Peyer's patch (tissue), 4 donors: ENCODE data around the gene FLOT1. TPM values are rescaled to one million over a fixed set of nuclear protein-coding genes. Genes with fewer than 3 reads are reported as not detected.

Source experiments
- DNase-seq, 3 donors: peaks; one replicate each; pipeline ENCODE4 v3.0.0-alpha.2; 2017 to 2019
- H3K27ac ChIP-seq, 4 donors: fragments of 200-600 bp; sonication (generic); one replicate each; pipeline ENCODE4 v1.5.1; 2016 to 2019
- H3K27me3 ChIP-seq, 2 donors: fragments of 200-600 bp; sonication (generic); one replicate each; pipeline ENCODE4 v1.5.1; 2019
- H3K36me3 ChIP-seq, 3 donors: fragments of 200-600 bp; sonication (generic); one replicate each; pipeline ENCODE4 v1.5.1; 2016 to 2019
- H3K4me1 ChIP-seq, 4 donors: fragments of 200-600 bp; sonication (generic); one replicate each; pipeline ENCODE4 v1.5.1; 2016 to 2019
- H3K4me3 ChIP-seq, 4 donors: fragments of 200-600 bp; sonication (generic); 1 replicate in 3 of 4; 2 replicates in 1 of 4; pipeline ENCODE4 v1.5.1; 2016 to 2019; ENCODE audit warnings: mild to moderate bottlenecking in 1 of 4
- H3K9me3 ChIP-seq, 4 donors: fragments of 200-600 bp; sonication (generic); one replicate each; pipeline ENCODE4 v1.5.1; 2016 to 2019; ENCODE audit warnings: mild to moderate bottlenecking in 1 of 4
- POLR2A ChIP-seq, 2 donors: fragments of 450-650 bp; IDR thresholded peaks; one replicate each; pipeline ENCODE4 v1.5.1; 2017; ENCODE audit warnings: antibody characterized with exemption in 2 of 2, mild to moderate bottlenecking in 2 of 2, moderate library complexity in 2 of 2
- total RNA-seq, 4 donors: library from RNA; depleted of rRNA; stranded (reverse); fragments of >200 nt; gene quantifications; one replicate each; pipeline ENCODE4 v1.1.0, GENCODE V29; 2016
- TF ChIP-seq, protein P1 (sequence below), 6 experiments: fragments of 450-650 bp in 4 of 6; fragments of 200-600 bp in 2 of 6; sonication (generic) in 1 of 6; IDR thresholded peaks; one replicate each; pipeline ENCODE4 v1.5.1; 2017 to 2019; ENCODE audit warnings: antibody characterized with exemption in 6 of 6, mild to moderate bottlenecking in 3 of 6, moderate library complexity in 1 of 6

Gene FLOT1
- total RNA-seq, 4 donors from 2014 or later, result 74.1 to 151 (median 100) TPM

DNA sequence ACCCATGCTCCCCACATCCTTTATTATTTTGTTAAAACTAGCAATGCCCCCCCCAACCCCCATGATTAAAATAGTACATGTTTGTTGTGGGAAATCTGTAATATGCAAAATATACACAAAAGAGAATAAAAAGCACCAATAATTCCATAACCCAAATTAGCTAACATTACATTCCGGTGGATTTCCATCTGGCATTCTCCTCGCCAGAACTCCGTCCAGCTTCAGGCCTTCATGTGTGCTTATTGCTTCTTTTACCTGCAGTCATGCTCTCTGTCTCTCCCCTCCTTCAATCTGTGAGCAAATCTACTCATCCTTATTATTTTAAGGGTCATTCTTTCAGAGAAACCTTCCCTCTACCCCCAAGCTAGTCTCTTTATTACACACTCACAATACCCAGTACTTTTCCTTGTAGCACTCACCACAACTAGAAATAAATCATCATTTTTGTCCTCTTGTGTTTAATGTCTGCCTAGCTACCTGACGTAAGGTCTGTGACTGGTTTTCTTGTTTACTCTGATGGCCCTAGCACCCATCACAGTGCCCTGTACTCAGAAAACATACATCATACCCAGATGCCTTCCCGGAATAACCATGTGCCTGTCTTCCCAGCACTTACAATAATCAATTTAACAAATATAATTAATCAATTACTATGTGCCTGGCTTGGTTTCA lies 27.5 kb upstream of the FLOT1 start:
- peaks cover 0 to 17% (median 0%) of the 10 kb centered on the region in 4 donors for H3K4me1 ChIP-seq
- no peaks in the 10 kb centered on the region for H3K27me3 ChIP-seq
- H3K9me3 ChIP-seq, result no peaks in the 10 kb centered on the region
- TF ChIP-seq POLR2A (IDR thresholded peaks at IDR 0.05), result no peak
- TF ChIP-seq, protein P1, sequence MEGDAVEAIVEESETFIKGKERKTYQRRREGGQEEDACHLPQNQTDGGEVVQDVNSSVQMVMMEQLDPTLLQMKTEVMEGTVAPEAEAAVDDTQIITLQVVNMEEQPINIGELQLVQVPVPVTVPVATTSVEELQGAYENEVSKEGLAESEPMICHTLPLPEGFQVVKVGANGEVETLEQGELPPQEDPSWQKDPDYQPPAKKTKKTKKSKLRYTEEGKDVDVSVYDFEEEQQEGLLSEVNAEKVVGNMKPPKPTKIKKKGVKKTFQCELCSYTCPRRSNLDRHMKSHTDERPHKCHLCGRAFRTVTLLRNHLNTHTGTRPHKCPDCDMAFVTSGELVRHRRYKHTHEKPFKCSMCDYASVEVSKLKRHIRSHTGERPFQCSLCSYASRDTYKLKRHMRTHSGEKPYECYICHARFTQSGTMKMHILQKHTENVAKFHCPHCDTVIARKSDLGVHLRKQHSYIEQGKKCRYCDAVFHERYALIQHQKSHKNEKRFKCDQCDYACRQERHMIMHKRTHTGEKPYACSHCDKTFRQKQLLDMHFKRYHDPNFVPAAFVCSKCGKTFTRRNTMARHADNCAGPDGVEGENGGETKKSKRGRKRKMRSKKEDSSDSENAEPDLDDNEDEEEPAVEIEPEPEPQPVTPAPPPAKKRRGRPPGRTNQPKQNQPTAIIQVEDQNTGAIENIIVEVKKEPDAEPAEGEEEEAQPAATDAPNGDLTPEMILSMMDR (IDR thresholded peaks at IDR 0.05), result no peak
- H3K27ac ChIP-seq, result peak overlapping the region in 2 of 4 donors; percentile 38 to 76
- no peak overlapping the region for H3K4me3 ChIP-seq
- no peaks in the 10 kb centered on the region for H3K36me3 ChIP-seq
- DNase-seq, result no peak

DNA sequence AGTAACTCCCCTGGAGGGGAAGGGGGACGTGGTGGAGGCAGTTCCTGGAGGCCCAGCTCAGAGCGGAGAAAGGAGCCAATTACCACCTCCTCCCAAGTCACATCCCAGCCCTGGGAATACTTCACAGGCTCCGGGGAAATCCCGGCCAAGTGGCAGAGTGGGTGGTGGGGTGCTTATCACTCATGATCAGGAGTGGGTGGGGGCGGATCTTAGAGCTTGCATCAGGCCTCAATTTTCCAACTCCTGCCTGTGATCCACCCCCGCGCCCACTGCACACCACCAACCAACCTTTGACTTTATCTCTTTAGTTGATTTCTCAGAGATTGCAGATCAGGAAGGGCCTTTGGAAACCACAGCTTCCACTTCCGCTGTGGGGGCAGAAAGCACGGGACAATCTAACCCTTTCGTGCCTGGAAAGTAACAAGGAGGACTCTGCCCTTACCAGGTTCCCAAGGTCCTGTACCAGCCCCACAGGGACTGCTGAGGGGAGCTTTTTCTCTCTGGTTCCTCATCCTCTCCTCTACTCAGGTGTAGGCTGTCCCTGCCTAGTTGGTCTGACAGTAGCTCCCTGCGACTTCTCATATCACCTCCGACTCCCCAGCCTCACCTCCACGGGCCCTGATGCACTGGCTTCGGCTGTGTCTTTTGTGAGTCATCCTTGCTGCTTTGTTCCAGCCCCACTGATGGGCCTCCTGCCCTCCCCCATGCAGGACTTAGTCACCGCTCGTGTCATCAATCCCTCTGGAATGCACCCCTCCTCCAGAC lies 26.8 kb upstream of the FLOT1 start:
- Histone ChIP-seq H3K4me1 (peaks cover 0 to 19% (median 0%) of the 10 kb centered on the region in 4 donors), H3K27ac (peak overlapping the region in 3 of 4 donors; percentile 22 to 76 (median 50)), H3K9me3 (no peaks in the 10 kb centered on the region), H3K27me3 (no peaks in the 10 kb centered on the region), H3K36me3 (no peaks in the 10 kb centered on the region), H3K4me3 (no peak overlapping the region)
- peak; percentile 28 to 80 (median 60) for DNase-seq
- TF ChIP-seq, protein P1 (IDR thresholded peaks at IDR 0.05), result no peak
- no peak for TF ChIP-seq POLR2A (IDR thresholded peaks at IDR 0.05)

DNA sequence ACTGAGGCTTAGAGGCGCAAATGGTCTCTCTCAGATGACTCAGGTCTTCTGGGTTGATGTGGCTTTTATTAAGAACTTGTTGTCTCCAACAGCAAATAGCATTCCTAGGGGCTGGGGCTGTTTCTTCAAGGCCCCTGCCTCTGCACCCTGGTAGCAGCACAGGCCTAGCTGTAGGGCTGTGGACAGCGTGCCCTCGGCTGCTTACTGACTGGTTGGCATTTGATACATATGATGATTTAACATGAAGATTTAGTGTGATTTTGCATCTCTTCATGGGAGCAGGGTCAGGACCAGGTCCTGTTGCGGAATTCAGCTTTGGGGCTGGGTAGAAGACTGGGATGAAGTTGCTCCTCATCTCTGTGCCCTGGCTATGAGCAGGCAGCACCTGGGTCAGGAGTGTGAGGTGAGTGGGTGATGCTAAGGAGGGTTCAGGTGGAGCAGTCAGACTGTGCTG lies 26.2 kb upstream of the FLOT1 start:
- no peaks in the 10 kb centered on the region for H3K36me3 ChIP-seq
- H3K4me3 ChIP-seq, result no peak overlapping the region
- H3K27me3 ChIP-seq, result no peaks in the 10 kb centered on the region
- H3K4me1 ChIP-seq, result peaks cover 0 to 25% (median 0%) of the 10 kb centered on the region in 4 donors
- H3K27ac ChIP-seq, result peak overlapping the region in 3 of 4 donors; percentile 22 to 76 (median 50)
- TF ChIP-seq POLR2A (IDR thresholded peaks at IDR 0.05), result no peak
- TF ChIP-seq, protein P1 (IDR thresholded peaks at IDR 0.05), result no peak
- DNase-seq, result no peak
- no peaks in the 10 kb centered on the region for H3K9me3 ChIP-seq

DNA sequence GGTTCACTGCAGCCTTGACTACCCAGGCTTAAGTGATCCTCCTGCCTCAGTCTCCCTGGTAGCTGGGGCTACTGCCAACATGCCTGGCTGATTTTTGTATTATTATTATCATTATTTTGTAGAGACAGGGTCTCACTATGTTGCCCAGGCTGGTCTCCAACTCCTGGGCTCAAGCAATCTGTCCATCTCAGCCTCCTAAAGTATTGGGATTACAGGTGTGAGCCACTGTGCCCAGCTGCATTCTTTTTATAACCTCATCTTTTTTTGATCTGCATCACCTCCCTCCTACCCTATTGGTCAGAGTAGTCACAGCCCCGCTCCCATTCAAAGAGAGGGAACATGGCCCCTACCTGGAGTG lies 25.4 kb upstream of the FLOT1 start:
- no peak for DNase-seq
- no peak overlapping the region for H3K4me3 ChIP-seq
- no peak overlapping the region for H3K27ac ChIP-seq

DNA sequence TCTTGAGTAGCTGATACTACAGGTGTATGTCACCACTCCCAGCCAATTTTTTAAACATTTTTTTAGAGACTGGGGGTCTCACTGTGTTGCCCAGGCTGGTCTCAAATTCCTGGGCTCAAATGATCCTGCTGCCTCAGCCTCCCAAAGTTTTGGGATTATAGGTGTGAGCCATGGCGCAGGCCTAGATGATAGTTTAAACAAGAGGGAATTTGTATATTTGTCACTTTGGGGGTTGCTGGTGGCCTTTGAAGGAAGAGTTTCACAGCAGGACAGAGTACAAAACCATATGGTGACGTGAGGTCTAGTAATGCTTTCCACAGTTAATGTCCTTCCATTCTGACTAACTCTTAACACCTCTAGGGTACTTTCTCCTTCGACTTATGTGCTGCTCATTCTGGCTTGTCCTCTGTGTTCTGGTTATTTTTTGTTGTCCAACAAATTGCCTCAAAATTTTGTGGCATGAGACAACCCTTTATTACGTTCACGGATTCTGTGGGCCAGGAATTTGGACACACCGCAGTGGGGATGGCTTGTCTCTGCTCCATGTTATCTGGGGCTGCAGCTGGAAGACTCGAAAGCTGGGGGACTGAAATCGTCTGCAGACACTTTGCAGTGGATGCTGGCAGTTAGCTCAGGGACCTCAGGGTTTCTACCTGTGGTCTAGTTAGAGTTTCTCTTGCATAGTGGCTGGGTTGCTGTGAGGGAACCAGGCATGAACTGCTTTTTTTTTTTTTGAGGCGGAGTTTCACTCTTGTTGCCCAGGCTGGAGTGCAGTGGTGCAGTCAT lies 24.9 kb upstream of the FLOT1 start:
- H3K36me3 ChIP-seq, result no peaks in the 10 kb centered on the region
- no peaks in the 10 kb centered on the region for H3K9me3 ChIP-seq
- H3K4me3 ChIP-seq, result no peak overlapping the region
- no peaks in the 10 kb centered on the region for H3K27me3 ChIP-seq
- no peak for DNase-seq
- TF ChIP-seq, protein P1 (IDR thresholded peaks at IDR 0.05), result no peak
- TF ChIP-seq POLR2A (IDR thresholded peaks at IDR 0.05), result no peak
- H3K4me1 ChIP-seq, result peaks cover 0 to 27% (median 0%) of the 10 kb centered on the region in 4 donors
- H3K27ac ChIP-seq, result no peak overlapping the region

More for the DNA sequence above, 25.4 kb upstream of the FLOT1 start:
- Histone ChIP-seq H3K36me3 (no peaks in the 10 kb centered on the region), H3K27me3 (no peaks in the 10 kb centered on the region), H3K9me3 (no peaks in the 10 kb centered on the region), H3K4me1 (peaks cover 0 to 27% (median 0%) of the 10 kb centered on the region in 4 donors)
- no peak for TF ChIP-seq POLR2A (IDR thresholded peaks at IDR 0.05)
- TF ChIP-seq, protein P1 (IDR thresholded peaks at IDR 0.05), result no peak
